ENCODE measurements around the gene ZFP90.

Gene ZFP90

DNA sequence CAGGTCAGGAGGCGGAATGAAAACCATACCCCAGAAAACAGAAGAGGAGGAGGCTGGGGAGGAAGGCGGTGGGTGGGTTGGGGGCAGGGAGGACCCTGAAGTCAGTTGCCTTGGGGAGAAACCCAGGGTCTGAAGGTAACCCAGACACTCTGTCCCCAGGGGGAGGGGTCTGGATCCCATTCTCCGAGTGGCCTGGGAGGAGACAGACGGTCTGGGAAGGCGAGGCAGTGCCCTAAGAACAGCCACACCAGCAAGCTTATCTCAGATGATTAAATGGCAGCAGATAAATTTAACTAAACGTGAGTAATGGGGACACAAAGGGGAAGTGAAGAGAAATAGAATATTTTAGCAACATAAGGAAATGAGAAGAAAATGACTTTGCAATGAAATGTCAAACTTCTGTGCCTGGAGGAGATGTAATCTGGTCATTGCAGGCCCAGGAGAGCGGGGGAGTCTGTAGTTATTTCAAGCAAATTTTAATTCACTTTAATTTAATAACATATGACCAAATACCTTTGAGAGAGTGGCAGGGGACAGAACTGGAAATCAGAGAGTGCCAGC, 21.4 kb upstream of the ZFP90 start:
- no CpG with 5 or more reads among the region's 7 CpGs for WGBS, 2 donors (ENCODE audit: extremely low coverage in 2 of 2, insufficient read length in 2 of 2, insufficient replicate concordance in 1 of 2)
- Histone ChIP-seq H2AK5ac (ENCODE audit: low read depth, low read length) (no peak overlapping the region), H3K79me1 (ENCODE audit: low read depth, low read length) (no peaks in the 10 kb centered on the region), H2AFZ (ENCODE audit: low read length) (no peak overlapping the region), H2BK5ac (ENCODE audit: low read length) (no peak overlapping the region), H3K4me1 (ENCODE audit: control insufficient read depth in 2 of 2, insufficient read depth in 1 of 2, low read depth in 1 of 2, low read length in 2 of 2) (peaks cover 3 to 4% of the 10 kb centered on the region in 2 donors), H3K9ac (ENCODE audit: low read depth, low read length, poor library complexity) (no peak overlapping the region), H3K18ac (ENCODE audit: low read length) (no peak overlapping the region), H3K4me3 (ENCODE audit: low read length in 2 of 2) (no peak overlapping the region), H3K27ac (replicated peaks; ENCODE audit: low read length) (no peak overlapping the region), H3K14ac (ENCODE audit: low read length) (no peak overlapping the region), H3K27me3 (ENCODE audit: control insufficient read depth in 3 of 3, insufficient read depth in 3 of 3, low read depth in 1 of 3, low read length in 3 of 3) (no peaks in the 10 kb centered on the region), H4K8ac (ENCODE audit: low read depth, low read length) (no peak overlapping the region), H2BK120ac (ENCODE audit: low read depth, low read length) (no peak overlapping the region), H3K9me3 (replicated peaks in 1 of 2; ENCODE audit: control insufficient read depth in 2 of 2, insufficient read depth in 1 of 2, low read depth in 1 of 2, low read length in 2 of 2) (no peaks in the 10 kb centered on the region), H2BK12ac (ENCODE audit: low read length) (no peak overlapping the region), H3K23ac (ENCODE audit: low read depth, low read length, poor library complexity) (no peak overlapping the region), H3K4me2 (ENCODE audit: insufficient read depth, low read length, poor library complexity, severe bottlenecking) (no peak overlapping the region), H3K36me3 (replicated peaks in 1 of 2; ENCODE audit: control insufficient read depth in 2 of 2, insufficient read depth in 2 of 2, low read length in 2 of 2) (no peaks in the 10 kb centered on the region), H4K91ac (ENCODE audit: low read depth, low read length, poor library complexity) (no peak overlapping the region), H3K4ac (ENCODE audit: low read length) (no peak overlapping the region), H2BK15ac (ENCODE audit: low read length) (no peak overlapping the region)
- DNase-seq (ENCODE audit: low spot score): no peak

DNA sequence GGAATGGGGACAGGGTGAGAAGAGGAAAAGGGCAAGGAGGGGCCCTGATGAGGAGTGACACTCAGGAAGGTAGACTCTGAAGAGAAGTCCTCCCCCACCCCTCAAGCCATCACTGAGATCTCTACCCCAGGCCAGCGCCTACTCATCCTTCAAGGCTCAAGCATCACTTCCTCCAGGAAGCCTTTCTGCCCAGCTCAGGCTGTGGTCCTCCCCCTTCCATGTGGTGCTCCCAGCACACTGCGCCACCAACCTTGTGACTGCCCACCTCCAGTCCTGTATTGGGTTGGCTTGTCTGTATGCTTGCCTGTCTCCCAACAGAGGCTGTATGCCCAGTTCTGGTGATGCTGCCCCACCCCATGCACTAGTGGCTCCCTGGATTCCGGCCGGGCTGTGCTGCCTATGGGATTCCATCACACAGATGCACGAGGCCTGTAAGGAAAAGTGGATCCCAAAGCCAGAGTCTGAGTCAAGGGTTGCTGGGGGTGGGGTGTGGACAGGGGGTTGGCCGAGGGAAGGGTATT, 19.8 kb upstream of the ZFP90 start:
- Histone ChIP-seq H2BK5ac (ENCODE audit: low read length) (no peak overlapping the region), H3K9ac (ENCODE audit: low read depth, low read length, poor library complexity) (no peak overlapping the region), H3K4me2 (ENCODE audit: insufficient read depth, low read length, poor library complexity, severe bottlenecking) (no peak overlapping the region), H3K14ac (ENCODE audit: low read length) (no peak overlapping the region), H3K9me3 (replicated peaks in 1 of 2; ENCODE audit: control insufficient read depth in 2 of 2, insufficient read depth in 1 of 2, low read depth in 1 of 2, low read length in 2 of 2) (no peaks in the 10 kb centered on the region), H2BK15ac (ENCODE audit: low read length) (no peak overlapping the region), H2BK12ac (ENCODE audit: low read length) (no peak overlapping the region), H3K23ac (ENCODE audit: low read depth, low read length, poor library complexity) (no peak overlapping the region), H2AFZ (ENCODE audit: low read length) (no peak overlapping the region), H2BK120ac (ENCODE audit: low read depth, low read length) (no peak overlapping the region), H3K79me1 (ENCODE audit: low read depth, low read length) (no peaks in the 10 kb centered on the region), H3K4ac (ENCODE audit: low read length) (no peak overlapping the region), H4K91ac (ENCODE audit: low read depth, low read length, poor library complexity) (no peak overlapping the region), H3K18ac (ENCODE audit: low read length) (peak overlapping the region; percentile 62), H3K27ac (replicated peaks; ENCODE audit: low read length) (no peak overlapping the region), H3K4me1 (ENCODE audit: control insufficient read depth in 2 of 2, insufficient read depth in 1 of 2, low read depth in 1 of 2, low read length in 2 of 2) (peaks cover 3 to 4% of the 10 kb centered on the region in 2 donors), H3K36me3 (replicated peaks in 1 of 2; ENCODE audit: control insufficient read depth in 2 of 2, insufficient read depth in 2 of 2, low read length in 2 of 2) (no peaks in the 10 kb centered on the region), H4K8ac (ENCODE audit: low read depth, low read length) (no peak overlapping the region), H3K27me3 (ENCODE audit: control insufficient read depth in 3 of 3, insufficient read depth in 3 of 3, low read depth in 1 of 3, low read length in 3 of 3) (no peaks in the 10 kb centered on the region), H2AK5ac (ENCODE audit: low read depth, low read length) (no peak overlapping the region), H3K4me3 (ENCODE audit: low read length in 2 of 2) (peak overlapping the region in 1 of 2 donors; percentile 1)
- WGBS, 2 donors (ENCODE audit: extremely low coverage in 2 of 2, insufficient read length in 2 of 2, insufficient replicate concordance in 1 of 2): no CpG with 5 or more reads among the region's 6 CpGs
- no peak for DNase-seq (ENCODE audit: low spot score)

DNA sequence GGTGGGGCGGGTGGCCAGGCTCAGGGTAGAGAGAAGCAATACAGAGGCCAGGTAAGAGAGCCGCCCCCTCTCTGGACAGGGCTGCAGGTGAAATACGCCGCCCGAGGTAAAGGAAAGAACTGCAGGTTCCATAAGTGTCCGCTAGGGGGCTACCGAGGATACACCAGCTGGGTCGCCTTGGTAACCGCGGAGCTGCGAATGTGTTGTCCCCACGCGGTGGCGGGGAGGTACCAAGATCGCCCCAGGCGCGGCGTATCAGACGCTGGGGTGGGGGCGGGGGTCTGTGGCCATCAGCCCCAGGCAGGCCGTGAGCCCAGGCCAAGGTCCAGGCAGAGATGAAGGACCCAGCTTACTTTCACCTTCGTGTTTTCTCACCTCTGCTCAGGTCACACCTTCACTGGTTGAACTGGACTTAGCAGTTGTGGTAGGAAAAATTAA, 18.4 kb upstream of the ZFP90 start:
- Histone ChIP-seq H3K9ac (ENCODE audit: low read depth, low read length, poor library complexity) (no peak overlapping the region), H2BK12ac (ENCODE audit: low read length) (no peak overlapping the region), H3K4me2 (ENCODE audit: insufficient read depth, low read length, poor library complexity, severe bottlenecking) (peak overlapping the region; percentile 58), H4K8ac (ENCODE audit: low read depth, low read length) (no peak overlapping the region), H3K4me3 (ENCODE audit: low read length in 2 of 2) (peak overlapping the region in 1 of 2 donors; percentile 26), H2BK15ac (ENCODE audit: low read length) (no peak overlapping the region), H3K27ac (replicated peaks; ENCODE audit: low read length) (no peak overlapping the region), H2AFZ (ENCODE audit: low read length) (peak overlapping the region; percentile 68), H3K9me3 (replicated peaks in 1 of 2; ENCODE audit: control insufficient read depth in 2 of 2, insufficient read depth in 1 of 2, low read depth in 1 of 2, low read length in 2 of 2) (no peaks in the 10 kb centered on the region), H3K4me1 (ENCODE audit: control insufficient read depth in 2 of 2, insufficient read depth in 1 of 2, low read depth in 1 of 2, low read length in 2 of 2) (peaks cover 3 to 4% of the 10 kb centered on the region in 2 donors), H2BK5ac (ENCODE audit: low read length) (no peak overlapping the region), H3K14ac (ENCODE audit: low read length) (no peak overlapping the region), H3K18ac (ENCODE audit: low read length) (peak overlapping the region; percentile 78), H3K4ac (ENCODE audit: low read length) (no peak overlapping the region), H3K36me3 (replicated peaks in 1 of 2; ENCODE audit: control insufficient read depth in 2 of 2, insufficient read depth in 2 of 2, low read length in 2 of 2) (no peaks in the 10 kb centered on the region), H4K91ac (ENCODE audit: low read depth, low read length, poor library complexity) (no peak overlapping the region), H2AK5ac (ENCODE audit: low read depth, low read length) (no peak overlapping the region), H3K79me1 (ENCODE audit: low read depth, low read length) (no peaks in the 10 kb centered on the region), H3K27me3 (ENCODE audit: control insufficient read depth in 3 of 3, insufficient read depth in 3 of 3, low read depth in 1 of 3, low read length in 3 of 3) (no peaks in the 10 kb centered on the region), H2BK120ac (ENCODE audit: low read depth, low read length) (no peak overlapping the region), H3K23ac (ENCODE audit: low read depth, low read length, poor library complexity) (no peak overlapping the region)
- peak; percentile 83 for DNase-seq (ENCODE audit: low spot score)
- WGBS, 2 donors (ENCODE audit: extremely low coverage in 2 of 2, insufficient read length in 2 of 2, insufficient replicate concordance in 1 of 2): no CpG with 5 or more reads among the region's 22 CpGs

DNA sequence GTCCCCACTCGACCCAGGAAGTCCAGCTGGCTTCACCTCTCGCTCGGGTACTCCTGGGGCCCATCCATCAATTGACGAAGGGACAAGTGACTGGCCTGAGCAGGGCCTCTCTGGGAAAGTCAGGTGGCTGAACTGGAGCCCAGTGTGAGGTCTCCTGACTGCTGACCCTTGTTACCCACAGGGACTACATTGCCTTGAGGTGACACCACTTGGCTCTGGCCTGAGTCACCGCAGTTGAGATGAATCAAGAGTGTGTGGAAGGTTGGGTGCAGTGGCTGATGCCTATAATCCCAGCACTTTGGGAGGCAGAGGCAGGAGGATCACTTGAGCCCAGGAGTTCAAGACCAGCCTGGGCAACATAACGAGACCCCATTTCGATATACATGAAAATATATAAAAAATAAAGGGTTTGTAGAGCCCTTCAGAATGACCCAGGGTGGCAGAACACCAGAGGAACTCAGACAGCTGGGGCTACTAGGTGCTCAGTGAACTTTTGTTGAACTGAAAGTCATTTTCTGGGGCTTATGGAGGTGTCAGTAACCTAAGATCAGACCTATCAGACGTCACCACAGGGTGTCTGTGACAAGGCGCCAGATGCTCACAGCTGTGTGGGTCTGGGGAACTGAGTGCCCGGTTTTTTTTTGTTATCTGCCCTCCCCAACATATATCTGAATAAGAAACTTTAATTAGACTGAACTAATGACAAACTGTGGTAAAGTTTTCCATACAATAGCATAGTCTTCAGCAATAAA, 14.8 kb upstream of the ZFP90 start:
- Histone ChIP-seq H3K23ac (ENCODE audit: low read depth, low read length, poor library complexity) (no peak overlapping the region), H3K4ac (ENCODE audit: low read length) (no peak overlapping the region), H3K9me3 (replicated peaks in 1 of 2; ENCODE audit: control insufficient read depth in 2 of 2, insufficient read depth in 1 of 2, low read depth in 1 of 2, low read length in 2 of 2) (peaks cover 0 to 4% of the 10 kb centered on the region in 2 donors), H3K9ac (ENCODE audit: low read depth, low read length, poor library complexity) (no peak overlapping the region), H2AFZ (ENCODE audit: low read length) (no peak overlapping the region), H3K79me1 (ENCODE audit: low read depth, low read length) (no peaks in the 10 kb centered on the region), H3K27ac (replicated peaks; ENCODE audit: low read length) (no peak overlapping the region), H3K4me1 (ENCODE audit: control insufficient read depth in 2 of 2, insufficient read depth in 1 of 2, low read depth in 1 of 2, low read length in 2 of 2) (peaks cover 3 to 4% of the 10 kb centered on the region in 2 donors), H3K18ac (ENCODE audit: low read length) (no peak overlapping the region), H4K8ac (ENCODE audit: low read depth, low read length) (no peak overlapping the region), H2BK15ac (ENCODE audit: low read length) (no peak overlapping the region), H2BK12ac (ENCODE audit: low read length) (no peak overlapping the region), H2AK5ac (ENCODE audit: low read depth, low read length) (no peak overlapping the region), H3K14ac (ENCODE audit: low read length) (no peak overlapping the region), H3K4me2 (ENCODE audit: insufficient read depth, low read length, poor library complexity, severe bottlenecking) (no peak overlapping the region), H3K36me3 (replicated peaks in 1 of 2; ENCODE audit: control insufficient read depth in 2 of 2, insufficient read depth in 2 of 2, low read length in 2 of 2) (no peaks in the 10 kb centered on the region), H3K4me3 (ENCODE audit: low read length in 2 of 2) (no peak overlapping the region), H2BK120ac (ENCODE audit: low read depth, low read length) (no peak overlapping the region), H2BK5ac (ENCODE audit: low read length) (no peak overlapping the region), H3K27me3 (ENCODE audit: control insufficient read depth in 3 of 3, insufficient read depth in 3 of 3, low read depth in 1 of 3, low read length in 3 of 3) (peaks cover 0 to 3% (median 0%) of the 10 kb centered on the region in 3 experiments), H4K91ac (ENCODE audit: low read depth, low read length, poor library complexity) (no peak overlapping the region)
- DNase-seq (ENCODE audit: low spot score): no peak
- no CpG with 5 or more reads among the region's 10 CpGs for WGBS, 2 donors (ENCODE audit: extremely low coverage in 2 of 2, insufficient read length in 2 of 2, insufficient replicate concordance in 1 of 2)

Measured in neuronal stem cell (in vitro differentiated cells).